Muscle of back (tissue), 11 donors: ENCODE measurements around the gene SEC14L5. TPM values are rescaled to one million over a fixed set of nuclear protein-coding genes. Genes with fewer than 3 reads are reported as not detected.
"Not testable (repeated sequence)": the region's sequence is repeated elsewhere in the genome, so short reads cannot be mapped to it uniquely, and the experiment has no call there.

ENCODE experiments used
- DNase-seq, 3 donors: peaks; one replicate each; pipeline versions ENCODE4 v3.0.0 to v3.0.0-alpha.2; 2013
- polyA plus RNA-seq, 10 donors: library from polyadenylated mRNA; unstranded; fragments of 120-200 nt; gene quantifications; one replicate each; pipeline ENCODE4 v1.2.1, GENCODE V29; 2013; ENCODE audit not compliant: insufficient read length in 10 of 10

Gene SEC14L5
- polyA plus RNA-seq, 10 donors, result 0.52 to 1.3 (median 0.80) TPM

DNA sequence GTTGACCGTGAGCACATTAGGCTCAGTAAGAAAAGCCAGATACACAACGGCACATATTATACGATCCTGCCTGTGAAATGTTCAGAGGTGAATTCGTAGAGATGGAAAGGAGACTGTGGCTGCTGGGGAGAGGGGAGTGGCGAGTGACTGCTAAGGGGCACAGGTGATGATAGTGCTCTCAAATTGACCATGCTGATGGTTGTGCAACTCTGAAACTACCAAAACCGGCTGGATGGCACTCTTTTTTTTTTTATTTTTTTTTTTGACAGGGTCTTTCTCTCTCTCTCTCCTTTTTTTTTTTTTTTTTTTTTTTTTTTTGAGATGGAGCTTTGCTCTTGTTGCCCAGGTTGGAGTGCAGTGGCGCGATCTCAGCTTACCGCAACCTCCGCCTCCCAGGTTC is 8.1 kb upstream of the SEC14L5 start:
- no peak for DNase-seq

DNA sequence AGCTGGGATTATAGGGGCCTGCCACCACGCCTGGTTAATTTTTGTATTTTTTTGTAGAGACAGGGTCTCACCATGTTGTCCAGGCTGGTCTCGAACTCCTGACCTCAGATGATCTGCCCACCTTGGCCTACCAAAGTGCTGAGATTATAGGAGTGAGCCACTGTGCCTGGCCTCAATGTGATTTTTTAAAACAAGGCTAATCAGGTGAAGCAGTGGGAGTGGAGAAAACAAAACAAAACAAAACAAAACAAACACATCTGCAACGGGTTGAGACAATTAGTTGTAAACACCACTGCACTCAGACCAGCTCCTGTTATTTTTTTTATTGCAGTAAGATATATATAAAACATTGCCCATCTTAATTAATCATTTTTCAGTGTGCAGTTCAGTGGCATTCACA is 6.5 kb upstream of the SEC14L5 start:
- not testable (repeated sequence) for DNase-seq

DNA sequence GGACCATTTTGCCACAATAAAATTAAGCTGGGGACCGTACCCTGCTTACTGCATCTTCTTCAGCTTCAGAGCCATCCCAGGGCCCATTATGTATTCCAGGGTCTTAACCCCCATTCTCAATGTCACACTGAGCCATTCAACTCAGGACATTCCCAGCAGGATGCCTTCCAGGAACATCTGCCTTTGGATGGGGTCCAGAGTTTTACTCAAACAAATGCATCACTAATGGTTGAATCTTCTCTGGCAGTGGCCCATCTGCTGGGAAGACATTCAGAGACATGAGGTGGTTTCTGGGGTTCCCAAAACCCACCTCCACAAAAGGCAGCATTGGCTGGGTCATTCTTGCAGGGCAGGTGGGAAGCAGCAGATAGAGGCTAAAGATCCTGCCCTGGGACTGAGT is 3.4 kb upstream of the SEC14L5 start:
- DNase-seq, result no peak

DNA sequence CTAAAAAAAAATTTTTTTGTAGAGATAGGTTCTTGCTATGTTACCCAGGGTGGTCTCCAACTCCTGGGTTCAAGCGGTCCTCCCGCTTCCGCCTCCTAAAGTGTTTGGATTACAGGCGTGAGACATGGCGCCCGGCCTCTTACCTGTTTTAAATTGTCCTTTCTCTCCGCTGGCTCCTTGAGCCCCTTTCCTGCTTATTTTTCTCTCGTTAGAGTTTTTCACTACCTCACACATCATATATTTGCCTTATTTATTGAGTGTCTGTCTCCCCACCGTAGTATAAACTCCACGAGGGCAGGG is 760 bp upstream of the SEC14L5 start:
- no peak for DNase-seq

DNA sequence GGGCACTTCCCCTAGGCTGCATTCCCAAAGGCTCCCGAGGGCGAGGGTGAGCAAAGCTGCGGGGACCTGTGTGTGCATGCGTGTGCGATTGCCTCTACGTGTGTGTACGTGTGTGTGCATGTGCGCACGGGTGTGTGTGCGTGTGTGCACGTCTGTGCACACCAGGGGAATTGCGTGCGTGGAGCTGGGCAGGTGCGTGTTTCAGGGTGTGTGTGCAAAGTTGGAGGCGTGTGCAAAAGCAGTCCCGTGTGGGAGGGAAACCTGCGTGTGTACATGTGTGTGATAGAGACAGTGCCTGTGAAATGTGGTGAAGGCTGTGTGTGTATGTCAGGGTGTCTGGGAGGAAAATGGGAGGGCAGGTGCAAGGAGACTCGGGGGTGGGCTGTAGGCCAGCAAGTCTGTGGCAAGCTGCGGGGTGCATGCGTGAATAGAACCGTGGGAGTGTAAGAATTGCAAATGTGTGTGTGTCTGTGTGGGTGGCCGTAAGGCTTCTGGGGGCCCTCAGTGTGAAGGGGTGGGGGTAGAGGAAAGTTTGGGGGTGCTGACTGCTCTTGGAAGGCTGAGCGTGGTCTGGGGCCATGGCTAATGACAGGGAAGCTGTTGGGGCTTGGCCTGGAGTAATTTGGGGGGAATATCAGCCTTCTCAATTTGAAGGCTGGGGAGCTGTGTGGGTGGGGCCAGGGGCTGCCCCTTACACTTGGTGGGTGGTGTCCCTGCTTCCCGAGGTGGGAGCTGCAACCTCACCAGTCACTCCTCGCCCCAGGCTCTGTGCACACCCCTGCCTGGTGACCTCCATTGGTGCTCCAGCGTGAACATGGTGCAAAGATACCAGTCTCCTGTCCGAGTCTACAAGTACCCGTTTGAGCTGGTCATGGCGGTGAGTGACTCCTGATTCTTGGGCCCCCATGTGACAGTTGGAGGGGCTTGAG is 644 bp downstream of the SEC14L5 start:
- no peak for DNase-seq

DNA sequence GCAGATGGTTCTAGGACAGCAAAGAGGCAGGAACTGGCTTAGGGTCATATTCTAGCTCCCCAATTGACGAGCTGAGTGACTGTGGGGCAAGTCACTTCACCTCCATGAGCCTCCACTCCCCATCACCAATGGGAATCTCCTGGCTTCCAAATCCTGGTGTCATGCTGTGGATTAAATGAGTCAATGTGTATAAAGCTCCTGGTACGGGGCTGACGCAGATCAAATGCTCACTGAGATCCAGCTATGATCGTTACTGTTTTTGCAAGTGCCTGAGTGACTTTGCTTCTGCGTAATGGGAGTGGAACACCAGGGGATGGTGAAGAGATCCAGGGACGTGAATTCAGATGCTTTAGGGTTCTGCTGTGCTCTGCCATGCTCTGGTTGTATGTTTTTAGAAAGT is 2.4 kb downstream of the SEC14L5 start:
- DNase-seq, result no peak

DNA sequence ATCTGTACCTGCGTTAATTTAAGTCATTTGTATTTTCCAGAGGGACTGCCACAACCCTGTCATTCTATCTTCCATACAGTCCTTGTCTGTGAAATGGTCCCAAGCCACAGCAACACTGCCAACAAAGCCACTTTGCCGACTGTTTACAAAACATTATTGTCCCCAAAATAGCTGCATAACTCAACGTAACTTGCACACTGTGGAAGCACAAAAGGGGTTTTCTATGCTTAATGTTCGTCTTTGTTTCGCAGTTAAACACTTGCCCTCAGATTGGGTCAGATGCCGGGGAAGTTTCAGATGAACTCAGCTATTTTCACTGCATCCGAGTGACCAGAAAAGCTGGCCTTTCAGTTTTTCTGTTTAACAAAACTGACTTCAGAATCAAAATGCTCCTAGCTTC is 4.6 kb downstream of the SEC14L5 start:
- DNase-seq, result no peak

DNA sequence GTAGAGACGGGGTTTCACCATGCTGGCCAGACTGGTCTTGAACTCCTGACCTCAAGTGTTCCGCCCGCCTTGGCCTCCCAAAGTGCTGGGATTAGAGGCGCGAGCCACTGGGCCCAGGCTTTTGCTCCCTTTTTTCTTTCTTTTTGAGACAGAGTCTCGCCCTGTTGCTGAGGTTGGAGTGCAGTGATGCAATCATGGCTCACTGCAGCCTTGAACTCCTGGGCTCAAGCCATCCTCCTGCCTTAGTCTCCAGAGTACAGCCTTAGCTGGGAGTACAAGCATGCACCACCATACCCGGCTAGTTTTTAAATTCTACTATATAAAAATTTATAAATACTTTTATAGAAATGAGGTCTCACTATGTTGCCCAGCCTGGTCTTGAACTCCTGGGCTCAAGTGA is 5.4 kb downstream of the SEC14L5 start:
- not testable (repeated sequence) for DNase-seq

DNA sequence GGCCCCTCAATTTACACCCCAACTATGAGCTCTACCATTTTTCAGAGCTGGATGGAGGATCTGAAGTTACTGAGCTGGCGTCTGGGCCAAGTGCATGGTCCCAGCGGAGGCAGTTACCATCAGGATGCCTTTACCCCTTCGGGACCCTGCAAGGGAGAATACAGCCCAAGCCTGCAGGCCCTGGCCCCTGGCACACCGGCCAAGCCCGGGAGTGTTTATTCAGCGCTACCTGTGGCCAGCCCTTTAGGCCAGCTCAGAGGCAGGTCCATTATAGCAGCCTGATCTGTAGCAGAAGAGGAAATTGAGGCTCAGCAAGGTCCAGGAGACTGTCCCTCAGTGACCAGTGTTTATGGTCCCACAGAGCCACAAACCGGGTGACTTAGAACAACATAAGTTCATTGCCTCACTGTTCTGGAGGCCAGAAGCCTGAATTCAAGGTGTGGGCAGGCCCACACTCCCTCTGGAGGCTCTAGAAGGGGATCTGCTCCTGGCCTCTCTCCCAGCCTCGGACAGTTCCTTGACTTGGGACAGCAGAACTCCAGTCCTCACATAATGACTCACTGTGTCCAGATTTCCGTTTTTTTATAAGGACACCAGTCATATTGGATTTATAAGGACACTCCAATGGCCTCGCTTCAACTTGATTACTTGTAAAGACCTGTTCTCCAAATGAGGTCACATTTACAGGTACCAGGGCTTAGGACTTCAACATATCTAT is 8.8 kb downstream of the SEC14L5 start:
- DNase-seq, result no peak

DNA sequence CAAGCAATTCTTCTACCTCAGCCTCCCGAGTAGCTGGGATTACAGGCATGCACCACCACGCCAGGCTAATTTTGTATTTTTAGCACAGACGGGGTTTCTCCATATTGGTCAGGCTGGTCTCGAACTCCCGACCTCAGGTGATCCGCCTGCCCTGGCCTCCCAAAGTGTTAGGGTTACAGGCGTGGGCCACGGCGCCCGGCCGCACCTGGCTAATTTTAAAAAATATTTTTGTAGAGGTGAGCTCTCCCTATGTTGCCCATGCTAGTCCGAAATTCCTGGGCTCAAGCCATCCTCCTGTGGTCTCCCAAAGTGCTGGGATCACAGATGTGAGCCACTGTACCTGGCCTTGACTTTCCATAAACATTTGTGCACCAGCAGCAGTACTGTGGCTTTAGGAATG is 10.1 kb downstream of the SEC14L5 start:
- not testable (repeated sequence) for DNase-seq

DNA sequence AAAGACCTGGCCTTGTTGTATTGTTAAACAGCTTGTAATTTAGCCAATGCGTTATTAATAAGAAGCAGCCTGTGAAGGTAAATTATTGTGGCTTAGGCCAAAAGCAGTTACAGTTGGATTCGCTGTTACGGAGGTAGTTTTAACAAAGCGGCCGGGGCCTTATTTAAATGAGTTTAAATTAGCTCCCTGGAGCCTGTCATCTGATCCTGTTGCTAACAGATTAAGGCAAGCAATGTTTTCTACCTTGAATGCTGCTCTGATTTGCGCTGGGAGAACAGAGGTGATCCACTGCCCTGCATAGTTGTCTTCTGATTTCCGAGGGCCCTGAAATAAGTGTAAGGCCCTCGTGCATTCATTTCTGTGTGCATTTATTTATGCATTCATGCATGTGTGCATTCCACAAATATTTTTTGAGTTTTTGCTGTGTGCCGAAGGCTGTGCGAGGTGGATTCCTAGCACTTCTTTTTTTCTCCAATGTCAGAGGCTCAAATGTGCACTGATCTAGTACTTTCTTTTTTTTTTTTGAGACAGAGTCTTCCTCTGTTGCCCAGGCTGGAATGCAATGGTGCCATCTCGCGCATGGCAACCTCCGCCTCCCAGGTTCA is 10.9 kb downstream of the SEC14L5 start:
- DNase-seq, result no peak

DNA sequence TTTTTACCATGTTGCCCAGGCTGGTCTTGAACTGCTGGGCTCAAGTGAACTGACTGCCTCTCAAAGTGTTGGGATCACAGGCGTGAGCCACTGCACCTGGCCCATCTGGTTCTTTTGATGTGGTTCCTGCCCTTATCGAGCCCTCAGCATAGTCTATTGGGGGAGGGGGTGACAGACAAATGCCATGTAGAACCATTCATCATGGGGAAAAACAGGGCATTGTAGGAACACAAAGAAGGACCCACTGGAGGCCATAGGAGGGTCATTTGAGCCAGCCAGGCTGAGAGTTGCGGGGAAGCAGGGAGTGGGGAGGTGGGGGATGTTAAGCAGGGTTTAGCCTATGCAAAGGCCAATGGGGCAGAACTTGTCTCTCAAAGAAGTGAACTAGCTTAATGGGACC is 11.9 kb downstream of the SEC14L5 start:
- DNase-seq, result no peak

DNA sequence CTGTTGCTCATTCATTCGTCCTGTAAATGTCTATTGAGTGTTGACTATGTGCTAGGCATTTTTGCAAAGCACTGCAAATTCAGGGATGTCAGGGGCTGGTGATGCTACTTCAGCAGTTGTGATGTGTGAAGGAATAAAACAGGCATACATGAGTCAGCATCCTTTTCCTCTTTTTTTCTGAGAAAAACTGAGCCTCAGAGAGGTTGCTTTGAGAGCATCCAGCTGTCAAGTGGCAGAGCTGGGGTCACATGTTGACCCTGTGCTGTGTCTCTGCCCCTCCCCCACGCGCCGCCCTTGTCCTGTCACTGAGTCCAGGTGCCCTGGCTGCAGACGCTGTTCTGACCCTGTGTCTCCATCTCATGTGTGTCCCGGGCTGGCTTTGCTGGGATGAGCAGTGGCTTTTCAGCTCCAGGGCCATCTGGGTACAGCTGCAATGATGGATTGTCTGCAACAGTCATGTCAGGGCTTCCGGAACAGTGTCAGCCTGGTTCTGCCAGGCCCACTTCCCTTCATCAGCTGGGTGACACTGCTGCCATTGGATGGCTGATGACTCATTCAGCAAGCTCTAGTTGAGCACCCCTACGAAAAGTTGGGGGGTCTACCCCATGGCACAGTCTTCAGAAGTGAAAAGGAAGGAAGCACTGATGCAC is 14.9 kb downstream of the SEC14L5 start:
- no peak for DNase-seq

DNA sequence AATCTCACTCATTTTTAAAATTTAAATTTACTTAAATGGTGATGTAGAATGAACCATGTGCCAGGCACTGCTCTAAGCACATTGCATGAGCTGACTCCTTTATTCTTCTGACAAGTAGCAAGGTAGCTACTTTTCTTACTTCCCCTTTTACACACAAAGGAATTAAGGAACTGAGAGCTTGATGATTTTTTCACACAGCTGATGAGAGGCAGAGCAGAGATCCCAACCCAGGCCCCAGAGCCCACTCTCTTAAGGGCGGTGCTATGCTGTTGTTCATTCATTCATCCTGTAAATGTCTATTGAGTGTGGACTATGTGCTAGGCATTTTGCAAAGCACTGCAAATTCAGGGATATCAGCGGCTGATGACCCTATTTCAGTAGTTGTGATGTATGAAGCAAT is 17.9 kb downstream of the SEC14L5 start:
- DNase-seq, result no peak

DNA sequence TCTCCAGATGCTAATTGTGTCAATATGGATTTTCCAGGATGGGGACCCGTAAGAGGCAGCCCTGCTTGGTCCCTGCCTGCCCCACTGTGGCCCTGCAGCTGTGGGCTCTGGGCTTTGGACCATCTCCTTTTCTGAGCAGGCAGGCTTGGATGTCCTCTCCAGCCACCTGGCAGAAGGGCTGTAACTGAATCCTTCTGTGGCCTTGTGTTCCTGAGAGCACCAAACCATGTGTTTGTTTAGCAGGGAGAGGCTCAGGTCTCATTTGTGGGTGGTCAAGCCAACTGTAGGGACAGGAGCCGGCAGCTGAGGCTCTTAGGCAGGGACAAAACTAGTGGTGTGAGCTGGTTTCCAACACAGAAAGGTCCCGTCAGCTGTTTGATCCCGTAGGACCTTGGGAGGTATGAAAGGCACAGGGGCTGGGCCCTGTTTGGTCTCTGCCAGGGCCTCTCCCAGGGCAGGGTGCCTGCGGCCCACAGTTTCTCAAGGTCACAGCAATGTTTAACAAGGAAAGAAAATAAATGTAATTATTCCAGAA is 18.5 kb downstream of the SEC14L5 start:
- no peak for DNase-seq

DNA sequence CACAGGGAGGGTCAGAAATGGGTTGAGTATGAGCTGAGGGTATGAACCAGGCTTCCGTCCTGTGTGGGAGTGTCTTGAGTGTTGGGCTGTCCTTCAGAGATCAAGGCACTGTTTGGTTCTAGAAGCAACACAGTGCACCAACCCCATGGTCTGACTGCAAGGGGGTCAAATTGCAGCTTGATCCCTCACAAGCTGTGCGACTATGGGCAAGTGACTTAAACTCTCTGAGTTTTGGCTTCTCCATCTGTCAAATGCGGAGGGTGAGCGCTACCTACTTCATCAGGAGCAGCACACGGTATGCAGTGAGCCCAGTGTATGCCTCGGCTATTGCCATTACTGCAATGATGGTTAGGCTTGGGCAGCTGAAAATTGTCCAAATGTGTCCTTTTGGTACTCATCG is 21.0 kb downstream of the SEC14L5 start:
- DNase-seq, result no peak

DNA sequence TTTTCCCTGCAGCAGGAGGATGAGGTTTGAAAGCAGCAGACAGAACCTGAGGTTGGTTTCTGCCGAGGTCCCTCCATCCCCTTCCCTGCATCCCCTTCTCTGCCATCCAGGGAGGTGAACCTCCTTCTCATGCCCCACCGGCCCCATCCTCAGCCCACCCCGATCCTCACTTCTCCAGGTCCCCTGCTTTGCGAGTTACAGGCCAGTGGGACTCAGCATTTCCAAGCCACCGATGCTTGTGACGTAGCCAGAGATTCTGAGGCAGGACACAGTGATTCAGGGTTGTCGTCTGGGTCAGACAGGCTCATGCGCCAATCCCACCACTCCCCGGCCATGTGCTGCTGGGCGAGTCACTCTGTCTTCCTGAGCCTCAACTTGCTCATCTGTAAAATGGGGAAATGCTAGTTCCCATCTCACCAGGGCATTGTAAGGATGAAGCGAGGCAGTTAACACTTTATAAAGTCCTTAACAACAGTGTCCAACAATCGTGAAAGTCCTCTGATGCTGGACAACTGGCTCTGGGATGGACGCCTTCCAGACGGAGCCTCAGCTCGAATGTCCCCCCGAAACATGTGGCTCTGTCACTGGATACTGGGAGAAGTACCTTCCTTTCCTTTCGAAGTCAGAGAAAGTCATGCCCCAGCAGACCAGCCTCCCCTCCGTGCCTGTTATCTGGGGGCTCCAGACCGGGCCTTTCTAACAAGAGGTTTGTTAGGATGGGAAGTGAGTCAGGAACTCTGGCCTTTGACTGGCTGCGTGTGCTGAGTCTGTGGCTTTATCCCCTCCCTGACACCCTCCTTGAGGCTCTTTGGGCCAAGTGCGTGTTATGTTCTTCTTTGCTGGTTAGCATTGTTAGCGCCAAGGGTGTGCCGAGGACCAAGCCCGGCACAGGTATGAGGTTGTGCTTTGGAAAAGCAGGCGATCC is 21.9 kb downstream of the SEC14L5 start:
- no peak for DNase-seq

DNA sequence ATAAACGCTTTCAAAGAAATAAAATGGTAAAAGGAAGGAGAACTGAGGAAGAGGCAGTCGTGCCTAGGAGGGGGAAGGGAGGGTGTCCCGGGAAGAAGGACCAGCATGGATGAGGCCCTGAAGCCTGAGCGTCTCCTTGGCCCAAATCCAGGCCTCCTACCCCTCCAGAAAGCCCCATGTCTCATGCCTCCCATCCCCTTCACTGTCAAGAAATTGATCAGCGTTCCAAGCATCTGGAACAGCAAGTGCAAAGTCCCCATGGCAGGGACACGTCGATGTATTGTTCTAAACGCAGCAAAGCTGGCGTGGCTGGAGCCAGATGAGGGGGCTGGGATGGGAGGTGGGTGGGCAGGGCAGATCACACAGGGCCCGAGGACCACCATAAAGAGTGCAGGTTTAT is 22.6 kb downstream of the SEC14L5 start:
- no peak for DNase-seq

DNA sequence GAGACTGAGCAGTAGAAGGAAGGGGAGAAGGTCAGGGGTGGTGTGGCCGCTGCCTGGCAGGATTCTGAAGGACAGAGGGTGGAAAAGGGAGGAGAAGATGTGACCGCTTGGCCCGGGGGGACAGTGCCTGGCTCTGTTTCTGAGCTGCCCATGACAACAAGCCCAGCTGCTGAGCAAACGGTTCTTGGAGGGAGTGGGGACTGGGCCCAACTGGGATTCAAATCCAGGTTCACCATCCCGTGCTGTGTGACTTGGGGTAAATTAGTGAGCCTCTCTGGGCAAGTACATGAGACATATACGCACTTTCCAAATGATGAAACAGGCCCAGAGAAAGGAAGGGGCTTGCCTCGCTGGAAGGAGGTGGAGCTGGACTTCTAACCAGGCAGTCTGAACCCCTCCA is 23.3 kb downstream of the SEC14L5 start:
- DNase-seq, result no peak

DNA sequence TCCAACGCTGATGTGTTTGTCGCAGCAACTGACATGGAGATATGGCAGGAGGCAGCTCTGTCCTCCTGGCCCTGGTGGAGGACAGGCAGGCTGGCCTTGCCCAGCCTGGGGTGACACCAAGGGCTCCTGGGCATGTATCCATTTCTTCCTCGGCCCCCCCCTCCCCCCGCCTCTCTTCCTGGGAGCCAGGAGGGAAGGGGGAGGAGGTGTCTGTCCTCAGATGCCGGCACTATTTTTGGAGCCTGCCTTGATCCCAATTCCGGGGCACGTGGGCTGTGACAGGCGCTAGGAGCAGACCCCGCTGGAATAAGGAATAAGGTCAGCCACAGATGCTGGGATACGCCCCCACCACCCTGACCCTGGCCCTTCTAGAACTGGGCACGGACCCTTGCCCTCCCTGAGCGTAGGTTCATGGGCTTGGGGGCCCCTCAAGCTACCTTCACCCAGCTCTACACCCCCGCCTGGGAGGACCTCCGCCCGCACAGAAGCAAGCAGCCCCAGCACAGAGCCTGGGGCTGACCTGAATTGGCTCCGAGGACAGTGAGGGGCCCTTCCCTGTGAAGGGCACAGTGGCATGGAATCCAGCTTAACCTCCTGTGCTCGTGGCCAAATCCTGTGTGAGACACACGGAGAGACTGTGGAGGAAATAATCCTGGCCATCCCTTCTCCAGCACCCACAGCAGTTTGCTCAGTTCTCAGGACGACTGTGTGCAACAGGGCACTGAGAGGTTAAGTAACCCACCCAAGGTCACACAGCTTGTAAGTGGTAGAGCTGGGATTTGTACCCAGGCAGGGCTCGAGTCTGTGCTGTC is 24.1 kb downstream of the SEC14L5 start:
- no peak for DNase-seq
